Measurements from ENCODE around the gene HMG20B.

- TF ChIP-seq POLR2A (IDR thresholded peaks at IDR 0.05): no peak
- TF ChIP-seq, protein P1, sequence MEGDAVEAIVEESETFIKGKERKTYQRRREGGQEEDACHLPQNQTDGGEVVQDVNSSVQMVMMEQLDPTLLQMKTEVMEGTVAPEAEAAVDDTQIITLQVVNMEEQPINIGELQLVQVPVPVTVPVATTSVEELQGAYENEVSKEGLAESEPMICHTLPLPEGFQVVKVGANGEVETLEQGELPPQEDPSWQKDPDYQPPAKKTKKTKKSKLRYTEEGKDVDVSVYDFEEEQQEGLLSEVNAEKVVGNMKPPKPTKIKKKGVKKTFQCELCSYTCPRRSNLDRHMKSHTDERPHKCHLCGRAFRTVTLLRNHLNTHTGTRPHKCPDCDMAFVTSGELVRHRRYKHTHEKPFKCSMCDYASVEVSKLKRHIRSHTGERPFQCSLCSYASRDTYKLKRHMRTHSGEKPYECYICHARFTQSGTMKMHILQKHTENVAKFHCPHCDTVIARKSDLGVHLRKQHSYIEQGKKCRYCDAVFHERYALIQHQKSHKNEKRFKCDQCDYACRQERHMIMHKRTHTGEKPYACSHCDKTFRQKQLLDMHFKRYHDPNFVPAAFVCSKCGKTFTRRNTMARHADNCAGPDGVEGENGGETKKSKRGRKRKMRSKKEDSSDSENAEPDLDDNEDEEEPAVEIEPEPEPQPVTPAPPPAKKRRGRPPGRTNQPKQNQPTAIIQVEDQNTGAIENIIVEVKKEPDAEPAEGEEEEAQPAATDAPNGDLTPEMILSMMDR (IDR thresholded peaks at IDR 0.05): no peak
Measured at GRCh38 chr19:3623716-3624115, 51.0 kb downstream of the HMG20B start.
